ENCODE measurements around the gene ISL1.

The ISL1 gene

DNA sequence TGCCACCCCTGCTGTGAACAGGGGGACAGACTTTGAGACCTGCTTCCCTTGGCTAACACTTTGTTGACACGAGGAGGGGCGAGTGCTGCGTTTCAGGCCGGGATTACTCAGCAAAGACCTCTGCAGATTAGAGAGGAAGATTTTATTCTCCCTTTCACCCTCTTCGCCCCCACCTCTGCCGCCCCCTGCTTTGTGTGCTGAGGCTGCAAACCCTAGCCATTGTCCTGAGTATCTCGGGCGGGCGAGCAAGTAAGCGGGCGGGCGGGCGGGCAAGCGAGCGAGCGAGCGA, 6.0 kb downstream of the ISL1 start:
- no peaks in the 10 kb centered on the region for H3K27me3 ChIP-seq (ENCODE audit: insufficient read depth, poor library complexity, severe bottlenecking)

GRCh38 chr5:51389577-51390463, 6.6 kb downstream of the ISL1 start:
- H3K27ac ChIP-seq (ENCODE audit: poor library complexity, severe bottlenecking), result peak overlapping the region; percentile 73
- TF ChIP-seq, protein P1, sequence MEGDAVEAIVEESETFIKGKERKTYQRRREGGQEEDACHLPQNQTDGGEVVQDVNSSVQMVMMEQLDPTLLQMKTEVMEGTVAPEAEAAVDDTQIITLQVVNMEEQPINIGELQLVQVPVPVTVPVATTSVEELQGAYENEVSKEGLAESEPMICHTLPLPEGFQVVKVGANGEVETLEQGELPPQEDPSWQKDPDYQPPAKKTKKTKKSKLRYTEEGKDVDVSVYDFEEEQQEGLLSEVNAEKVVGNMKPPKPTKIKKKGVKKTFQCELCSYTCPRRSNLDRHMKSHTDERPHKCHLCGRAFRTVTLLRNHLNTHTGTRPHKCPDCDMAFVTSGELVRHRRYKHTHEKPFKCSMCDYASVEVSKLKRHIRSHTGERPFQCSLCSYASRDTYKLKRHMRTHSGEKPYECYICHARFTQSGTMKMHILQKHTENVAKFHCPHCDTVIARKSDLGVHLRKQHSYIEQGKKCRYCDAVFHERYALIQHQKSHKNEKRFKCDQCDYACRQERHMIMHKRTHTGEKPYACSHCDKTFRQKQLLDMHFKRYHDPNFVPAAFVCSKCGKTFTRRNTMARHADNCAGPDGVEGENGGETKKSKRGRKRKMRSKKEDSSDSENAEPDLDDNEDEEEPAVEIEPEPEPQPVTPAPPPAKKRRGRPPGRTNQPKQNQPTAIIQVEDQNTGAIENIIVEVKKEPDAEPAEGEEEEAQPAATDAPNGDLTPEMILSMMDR (IDR thresholded peaks at IDR 0.05; ENCODE audit: poor library complexity, severe bottlenecking), result no peak
- DNase-seq (ENCODE audit: low spot score), result peak; percentile 67
- H3K4me1 ChIP-seq (ENCODE audit: insufficient read depth, poor library complexity, severe bottlenecking), result peaks cover 18% of the 10 kb centered on the region
- peaks cover 23% of the 10 kb centered on the region for H3K36me3 ChIP-seq (ENCODE audit: low read depth)
- H3K9me3 ChIP-seq (ENCODE audit: severe bottlenecking), result no peaks in the 10 kb centered on the region
- no peaks in the 10 kb centered on the region for H3K27me3 ChIP-seq (ENCODE audit: insufficient read depth, poor library complexity, severe bottlenecking)
- ATAC-seq (ENCODE audit: low read depth), result peak; percentile 4
- H3K4me3 ChIP-seq (ENCODE audit: severe bottlenecking), result peak overlapping the region; percentile 26

More for the DNA sequence above, 6.0 kb downstream of the ISL1 start:
- Histone ChIP-seq H3K36me3 (ENCODE audit: low read depth) (peaks cover 23% of the 10 kb centered on the region), H3K4me1 (ENCODE audit: insufficient read depth, poor library complexity, severe bottlenecking) (peaks cover 18% of the 10 kb centered on the region), H3K9me3 (ENCODE audit: severe bottlenecking) (no peaks in the 10 kb centered on the region), H3K4me3 (ENCODE audit: severe bottlenecking) (peak overlapping the region; percentile 26), H3K27ac (ENCODE audit: poor library complexity, severe bottlenecking) (peak overlapping the region; percentile 73)
- DNase-seq (ENCODE audit: low spot score) (no peak), ATAC-seq (ENCODE audit: low read depth) (no peak)
- TF ChIP-seq, protein P1 (IDR thresholded peaks at IDR 0.05; ENCODE audit: poor library complexity, severe bottlenecking), result no peak

- H3K27ac ChIP-seq (ENCODE audit: poor library complexity, severe bottlenecking), result no peak overlapping the region
- H3K4me3 ChIP-seq (ENCODE audit: severe bottlenecking), result no peak overlapping the region
- DNase-seq (ENCODE audit: low spot score) (no peak), ATAC-seq (ENCODE audit: low read depth) (no peak)
- peaks cover 19% of the 10 kb centered on the region for H3K4me1 ChIP-seq (ENCODE audit: insufficient read depth, poor library complexity, severe bottlenecking)
- H3K27me3 ChIP-seq (ENCODE audit: insufficient read depth, poor library complexity, severe bottlenecking), result no peaks in the 10 kb centered on the region
- H3K9me3 ChIP-seq (ENCODE audit: severe bottlenecking), result no peaks in the 10 kb centered on the region
- TF ChIP-seq, protein P1 (IDR thresholded peaks at IDR 0.05; ENCODE audit: poor library complexity, severe bottlenecking), result no peak
- peaks cover 23% of the 10 kb centered on the region for H3K36me3 ChIP-seq (ENCODE audit: low read depth)
Measured at GRCh38 chr5:51391175-51391574, 7.9 kb downstream of the ISL1 start.

- Histone ChIP-seq H3K27me3 (ENCODE audit: insufficient read depth, poor library complexity, severe bottlenecking) (no peaks in the 10 kb centered on the region), H3K36me3 (ENCODE audit: low read depth) (peaks cover 23% of the 10 kb centered on the region), H3K27ac (ENCODE audit: poor library complexity, severe bottlenecking) (no peak overlapping the region), H3K9me3 (ENCODE audit: severe bottlenecking) (no peaks in the 10 kb centered on the region), H3K4me1 (ENCODE audit: insufficient read depth, poor library complexity, severe bottlenecking) (peaks cover 28% of the 10 kb centered on the region), H3K4me3 (ENCODE audit: severe bottlenecking) (no peak overlapping the region)
- DNase-seq (ENCODE audit: low spot score), result no peak
- ATAC-seq (ENCODE audit: low read depth), result no peak
- TF ChIP-seq, protein P1 (IDR thresholded peaks at IDR 0.05; ENCODE audit: poor library complexity, severe bottlenecking), result no peak
Measured at GRCh38 chr5:51392689-51393199, 9.5 kb downstream of the ISL1 start.

GRCh38 chr5:51394609-51395008, 11.4 kb downstream of the ISL1 start:
- H3K4me3 ChIP-seq (ENCODE audit: severe bottlenecking), result no peak overlapping the region
- peaks cover 16% of the 10 kb centered on the region for H3K4me1 ChIP-seq (ENCODE audit: insufficient read depth, poor library complexity, severe bottlenecking)
- no peaks in the 10 kb centered on the region for H3K9me3 ChIP-seq (ENCODE audit: severe bottlenecking)
- TF ChIP-seq, protein P1 (IDR thresholded peaks at IDR 0.05; ENCODE audit: poor library complexity, severe bottlenecking), result no peak
- H3K27ac ChIP-seq (ENCODE audit: poor library complexity, severe bottlenecking), result no peak overlapping the region
- DNase-seq (ENCODE audit: low spot score) (no peak), ATAC-seq (ENCODE audit: low read depth) (no peak)
- no peaks in the 10 kb centered on the region for H3K27me3 ChIP-seq (ENCODE audit: insufficient read depth, poor library complexity, severe bottlenecking)
- H3K36me3 ChIP-seq (ENCODE audit: low read depth), result peaks cover 23% of the 10 kb centered on the region

All from RWPE2 (cell line).